ENCODE data around the gene LRRC8D.

DNA sequence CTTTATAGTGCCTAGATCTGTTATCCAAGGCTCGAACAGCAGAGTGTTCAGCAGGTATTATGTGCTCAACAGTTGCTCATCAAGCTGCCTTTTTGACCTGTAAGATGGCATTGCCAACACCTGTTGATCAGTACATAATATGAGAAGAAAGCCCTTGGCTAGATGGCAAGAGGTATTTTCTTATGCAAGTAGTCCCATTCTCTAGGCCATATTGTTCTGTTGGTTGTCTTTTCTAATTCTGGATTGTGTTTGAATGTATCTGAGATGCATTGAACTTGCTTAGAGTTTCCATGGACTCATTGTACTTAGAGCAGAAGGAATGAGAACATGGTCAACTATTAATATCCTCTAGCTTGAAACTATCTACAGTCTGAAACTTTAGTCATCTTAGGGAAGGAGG lies 57.4 kb downstream of the LRRC8D start:
- TF ChIP-seq EZH2 (IDR thresholded peaks at IDR 0.05) (no peak), POLR2AphosphoS5 (IDR thresholded peaks at IDR 0.05; ENCODE audit: borderline replicate concordance, low read depth, low read length) (no peak), FOXP2 (optimal IDR thresholded peaks at IDR 0.05; ENCODE audit: control extremely low read depth, extremely low read length, insufficient read depth) (no peak)
